ENCODE data around the gene LPIN1.

Gene LPIN1

DNA sequence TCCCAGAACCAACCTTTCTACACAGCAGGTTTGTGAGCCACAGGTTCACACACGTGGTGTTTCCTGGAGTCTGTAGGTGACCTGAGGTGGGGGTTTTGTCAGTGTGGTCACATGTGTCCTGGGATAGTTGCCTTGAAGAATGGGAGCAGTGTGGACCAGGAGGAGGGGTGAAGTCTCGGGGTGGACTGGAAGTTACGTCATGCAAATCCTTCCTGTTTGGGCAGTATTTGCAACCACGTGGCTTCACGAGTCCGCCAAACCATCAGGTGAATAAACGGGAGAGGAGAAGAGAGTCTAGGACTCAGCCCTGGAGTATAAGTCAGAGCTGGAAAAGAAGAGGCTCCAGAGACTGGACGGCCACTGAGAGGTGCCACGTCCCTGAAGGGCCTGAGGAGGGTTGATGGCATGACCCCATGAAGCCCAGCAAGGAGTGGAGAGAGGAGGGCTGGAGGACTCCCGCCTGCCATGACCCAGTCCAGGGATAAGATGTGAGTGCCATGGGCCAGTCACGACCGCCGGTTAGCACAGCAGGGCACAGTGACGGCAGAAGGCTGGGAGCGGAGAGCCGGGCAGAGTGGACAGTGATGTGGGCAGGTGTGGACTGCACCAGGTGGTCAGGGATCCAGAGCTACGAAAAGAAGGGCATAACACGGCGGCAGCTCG, 16.5 kb downstream of the LPIN1 start:
- DNase-seq = no peak

DNA sequence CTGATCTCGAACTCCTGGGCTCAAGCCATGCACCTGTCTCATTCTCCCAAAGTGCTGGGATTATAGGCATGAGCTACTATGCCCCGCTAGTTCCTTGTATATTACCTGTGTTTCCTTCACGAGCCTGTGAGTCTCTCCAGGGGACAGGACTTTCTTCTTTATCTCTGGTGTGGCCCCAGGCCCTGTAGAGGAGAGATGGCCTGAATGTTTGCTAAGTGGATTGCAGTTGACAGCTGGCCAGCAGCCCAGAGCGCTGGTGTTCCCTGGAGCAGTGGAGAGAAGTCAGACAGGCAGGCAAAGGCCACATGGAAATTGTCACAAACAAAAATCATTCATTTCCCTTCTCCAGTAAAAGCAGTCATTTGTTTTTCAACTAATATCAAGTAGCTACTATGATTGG, 17.9 kb downstream of the LPIN1 start:
- DNase-seq = no peak

DNA sequence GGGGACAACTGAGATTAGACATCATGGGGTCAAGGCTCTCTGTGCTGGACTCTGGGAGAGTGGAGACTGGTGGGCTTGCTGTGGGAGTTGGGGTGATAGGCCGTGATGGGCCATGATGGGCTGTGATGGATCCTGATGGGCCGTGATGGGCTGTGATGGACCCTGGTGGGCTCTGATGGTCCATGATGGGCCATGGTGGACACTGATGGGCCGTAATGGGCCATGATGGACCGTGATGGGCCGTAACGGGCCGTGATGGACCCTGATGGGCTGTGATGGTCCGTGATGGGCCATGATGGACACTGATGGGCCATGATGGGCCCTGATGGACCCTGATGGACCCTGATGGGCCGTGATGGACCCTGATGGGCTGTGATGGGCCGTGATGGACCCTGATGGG, 18.5 kb downstream of the LPIN1 start:
- no peak for DNase-seq

DNA sequence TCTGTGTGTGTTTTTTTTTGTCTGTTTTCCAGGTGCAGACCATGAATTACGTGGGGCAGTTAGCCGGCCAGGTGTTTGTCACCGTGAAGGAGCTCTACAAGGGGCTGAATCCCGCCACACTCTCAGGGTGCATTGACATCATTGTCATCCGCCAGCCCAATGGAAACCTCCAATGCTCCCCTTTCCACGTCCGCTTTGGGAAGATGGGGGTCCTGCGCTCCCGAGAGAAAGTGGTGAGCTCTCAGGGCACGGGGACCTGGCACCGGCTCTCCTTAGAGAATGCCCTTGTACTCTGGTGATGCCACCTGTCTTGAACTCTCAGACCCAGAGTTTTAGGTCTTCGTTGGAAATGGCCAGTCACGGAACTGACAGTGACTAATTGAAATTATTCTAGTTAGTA, 19.1 kb downstream of the LPIN1 start:
- DNase-seq = no peak

DNA sequence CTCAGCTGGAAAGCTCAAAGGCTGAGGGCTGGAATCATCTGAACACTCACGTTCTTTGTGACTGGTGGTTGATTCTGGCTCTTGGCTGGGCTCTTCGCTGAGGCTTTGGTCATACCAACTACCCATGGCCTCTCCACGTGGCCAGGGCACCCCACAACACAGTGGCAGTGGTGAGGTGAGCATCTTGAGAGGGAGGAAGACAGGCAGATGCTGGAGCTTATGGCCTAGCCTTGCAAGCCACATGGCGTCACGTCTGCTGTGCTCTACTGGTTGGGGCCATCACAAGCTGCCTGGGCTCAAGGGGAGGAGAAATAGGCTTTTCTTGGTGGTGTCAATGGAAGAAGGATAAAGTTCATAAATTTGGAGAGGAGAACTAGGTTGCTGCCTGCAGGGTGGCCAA, 19.6 kb downstream of the LPIN1 start:
- no peak for DNase-seq

DNA sequence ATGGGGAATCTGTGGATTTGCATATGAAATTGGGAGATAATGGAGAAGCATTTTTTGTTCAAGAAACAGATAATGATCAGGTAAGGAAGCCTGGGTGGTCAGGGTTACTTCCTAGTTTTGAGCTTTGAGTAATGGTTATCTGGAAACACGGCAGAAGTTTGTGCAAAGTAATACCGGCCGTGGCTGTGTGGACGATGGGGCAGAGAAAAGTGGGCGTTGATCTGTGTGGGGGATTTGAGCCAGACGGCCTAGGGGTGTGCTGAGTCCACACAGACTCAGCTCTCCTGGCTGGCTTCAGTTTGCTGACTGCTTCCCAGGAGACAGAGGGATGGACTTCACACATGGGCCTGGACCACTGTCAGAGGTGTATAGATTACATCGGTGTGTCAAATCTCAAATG, 21.3 kb downstream of the LPIN1 start:
- no peak for DNase-seq

DNA sequence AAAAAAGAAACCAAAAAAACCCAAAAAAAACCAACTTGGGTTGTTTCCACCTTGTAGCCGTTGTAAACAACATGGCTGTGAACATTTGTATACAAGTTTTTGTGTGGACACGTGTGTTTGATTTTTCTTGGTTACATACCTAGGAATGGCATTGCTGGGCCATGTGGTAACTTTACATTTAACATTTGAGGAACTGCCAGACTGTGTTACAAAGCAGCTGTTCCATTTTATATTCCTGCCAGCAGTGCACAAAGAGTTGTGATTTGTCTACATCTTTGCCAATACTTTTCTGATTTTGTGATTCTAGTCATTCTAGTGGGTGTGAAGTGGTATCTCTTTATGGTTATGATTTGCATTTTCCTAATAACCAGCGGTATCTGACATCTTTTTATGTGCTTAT, 22.5 kb downstream of the LPIN1 start:
- no peak for DNase-seq

DNA sequence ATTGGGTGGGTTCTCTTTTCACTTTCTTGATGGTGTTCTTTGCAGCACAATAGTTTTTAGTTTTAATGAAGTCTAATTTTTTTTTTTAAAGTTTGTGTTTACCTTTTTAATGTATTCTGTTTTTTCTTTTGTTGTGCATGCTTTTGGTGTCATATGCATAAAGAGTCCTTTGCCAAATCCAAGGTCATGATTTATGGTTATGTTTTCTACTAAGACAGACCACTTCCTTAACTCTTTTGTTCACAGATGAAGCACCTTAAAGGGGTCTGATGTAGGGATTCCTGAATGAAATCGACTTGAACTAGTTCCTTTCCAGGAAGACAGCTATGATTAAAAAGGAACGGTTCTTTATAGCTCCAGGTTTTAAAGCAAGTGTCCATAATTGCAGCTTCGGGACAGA, 23.1 kb downstream of the LPIN1 start:
- no peak for DNase-seq

DNA sequence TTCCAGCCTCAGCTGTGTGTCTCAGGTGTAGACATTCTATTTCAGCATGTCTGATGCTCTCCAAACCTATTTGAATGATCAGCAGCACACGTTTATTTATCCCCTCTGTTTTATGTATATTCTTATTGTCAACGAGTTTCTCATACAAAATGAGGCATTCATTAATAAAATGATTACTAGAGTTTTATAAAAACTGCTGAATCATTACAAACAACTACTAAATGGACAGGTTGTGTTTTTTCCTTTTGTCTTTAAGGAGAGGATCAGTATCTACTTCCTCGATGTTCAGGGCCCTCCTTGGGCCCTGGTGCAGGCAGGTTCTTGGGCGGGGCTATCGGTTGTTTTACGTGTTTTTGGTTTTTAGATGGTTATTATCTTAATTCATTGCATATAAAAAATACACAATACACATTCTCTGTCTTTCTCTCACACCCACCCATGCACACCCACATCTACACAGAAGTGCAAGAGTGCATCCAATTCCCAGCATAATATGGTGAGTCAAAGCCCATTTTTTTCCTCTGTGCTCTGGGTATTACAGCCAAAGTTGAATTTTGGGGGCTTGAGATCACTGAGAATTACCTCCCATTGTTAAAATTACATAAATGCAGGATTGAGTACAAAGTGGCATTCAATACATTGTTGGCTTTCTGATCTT, 24.2 kb downstream of the LPIN1 start:
- no peak for DNase-seq

DNA sequence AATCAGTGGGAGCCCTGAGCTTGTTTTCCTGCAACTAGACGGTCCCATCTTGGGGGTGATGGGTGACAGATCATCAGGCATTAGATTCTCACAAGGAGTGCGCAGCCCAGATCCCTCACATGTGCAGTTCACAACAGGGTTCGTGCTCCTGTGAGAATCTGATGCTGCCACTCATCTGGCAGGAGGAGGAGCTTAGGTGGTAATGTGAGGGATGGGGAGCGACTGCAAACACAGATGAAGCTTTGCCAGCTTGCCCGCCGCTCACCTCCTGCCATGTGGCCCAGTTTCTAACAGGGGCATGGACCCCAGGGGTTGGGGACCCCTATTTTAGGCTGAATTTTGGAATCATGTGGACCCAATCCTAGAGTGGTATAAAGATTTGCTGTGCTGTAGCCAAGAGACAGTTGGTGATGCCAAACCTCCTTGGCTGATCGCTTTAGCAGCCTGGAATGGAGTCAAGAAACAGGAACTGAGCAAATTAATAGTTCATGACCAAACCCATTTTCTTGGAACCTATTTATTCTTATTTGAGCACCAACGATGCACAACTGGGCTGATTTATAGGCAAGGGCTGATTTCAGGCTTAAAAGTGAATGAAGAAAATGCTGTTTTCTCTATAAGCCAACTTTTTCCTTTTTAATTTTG, 25.7 kb downstream of the LPIN1 start:
- no peak for DNase-seq

DNA sequence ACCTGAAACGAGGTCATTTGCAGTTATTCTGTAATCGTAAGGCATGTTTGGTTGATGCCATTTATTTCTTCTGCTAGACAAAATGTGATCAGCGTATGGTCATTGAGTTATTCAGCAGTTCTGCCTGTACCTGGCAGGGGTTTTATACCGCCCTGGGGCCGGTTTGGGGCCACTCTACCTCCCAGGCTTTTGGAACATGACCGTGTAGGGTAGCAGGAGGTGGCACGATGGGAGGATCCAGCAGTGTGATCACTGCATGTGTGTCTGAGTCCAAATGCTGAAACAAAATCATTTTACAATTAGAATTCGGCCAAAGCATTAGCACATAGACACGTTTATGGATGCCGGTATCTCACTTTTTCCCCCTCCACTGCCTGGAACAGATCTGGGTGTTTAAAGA, 26.7 kb downstream of the LPIN1 start:
- no peak for DNase-seq

DNA sequence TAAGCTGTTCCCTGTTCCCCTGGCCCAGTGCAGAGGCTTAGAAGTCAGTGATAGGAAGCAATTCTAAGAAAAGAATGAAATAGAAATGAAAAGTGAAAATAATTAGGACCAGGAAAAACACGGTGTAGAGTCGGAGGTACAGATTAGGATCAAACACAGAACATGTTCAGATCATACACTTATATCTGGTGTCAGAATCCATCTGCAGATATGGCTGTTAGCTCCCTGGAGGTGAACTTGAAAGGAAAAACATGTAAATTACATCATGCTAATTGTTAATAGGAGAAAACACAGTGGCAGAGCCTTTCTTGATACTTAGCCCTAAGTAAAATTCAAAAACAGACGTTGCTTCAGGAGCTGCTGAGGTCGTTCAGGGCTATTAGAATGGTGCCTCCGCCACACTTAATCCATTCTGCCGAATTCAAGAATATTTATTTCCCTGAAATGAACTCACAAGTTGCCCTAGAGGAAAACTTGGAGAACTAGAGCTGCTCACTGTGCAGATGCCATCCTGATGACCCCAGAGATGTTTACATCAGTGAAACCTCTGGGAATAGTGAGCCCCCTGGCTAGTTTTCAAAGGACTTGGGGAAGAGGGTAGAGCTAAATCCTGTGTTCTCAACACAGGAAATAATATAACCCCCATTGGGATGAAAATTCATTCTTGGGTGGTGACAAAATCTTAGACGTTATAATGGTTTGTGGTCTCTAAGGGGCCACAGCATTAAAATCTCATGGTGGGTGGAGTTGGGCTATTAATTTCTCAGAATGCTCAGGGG, 27.5 kb downstream of the LPIN1 start:
- no peak for DNase-seq

DNA sequence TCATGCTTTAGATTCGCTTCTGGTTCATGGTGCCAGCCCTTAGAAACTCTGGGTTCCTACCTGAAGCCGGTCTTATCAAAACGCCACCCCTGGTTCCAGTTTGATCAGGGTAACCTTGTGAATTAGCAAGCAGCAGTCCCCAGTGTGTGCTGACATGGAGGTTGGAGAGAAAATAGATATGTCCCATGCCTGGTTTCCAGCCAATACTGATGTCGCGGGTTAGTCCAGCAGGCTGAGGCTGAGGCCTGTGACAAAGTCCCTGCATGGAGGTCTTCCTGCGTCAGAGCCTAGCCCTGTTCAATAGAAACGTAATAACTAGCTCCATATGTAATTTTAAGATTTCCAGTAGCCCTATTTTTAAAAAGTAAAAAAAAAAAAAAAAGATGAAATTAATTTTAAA, 28.2 kb downstream of the LPIN1 start:
- DNase-seq = no peak

DNA sequence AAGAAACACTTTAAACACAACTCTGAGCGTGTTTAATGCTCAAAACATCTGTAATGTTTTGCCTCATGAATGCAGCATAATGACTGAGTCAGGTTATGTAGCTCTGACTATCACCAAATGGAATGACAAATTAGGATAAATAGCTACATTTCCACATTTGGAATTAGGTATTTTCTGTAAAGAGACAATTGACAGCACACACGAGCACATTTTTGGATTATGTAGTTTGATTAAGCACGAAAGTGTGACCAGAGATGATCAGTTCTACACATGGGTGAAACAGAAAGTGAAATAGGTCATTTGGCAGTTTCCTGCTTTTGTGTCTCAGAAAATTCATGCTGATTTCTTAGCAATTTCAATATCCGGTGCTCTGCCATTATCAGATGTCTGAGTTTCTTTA, 29.0 kb downstream of the LPIN1 start:
- no peak for DNase-seq

DNA sequence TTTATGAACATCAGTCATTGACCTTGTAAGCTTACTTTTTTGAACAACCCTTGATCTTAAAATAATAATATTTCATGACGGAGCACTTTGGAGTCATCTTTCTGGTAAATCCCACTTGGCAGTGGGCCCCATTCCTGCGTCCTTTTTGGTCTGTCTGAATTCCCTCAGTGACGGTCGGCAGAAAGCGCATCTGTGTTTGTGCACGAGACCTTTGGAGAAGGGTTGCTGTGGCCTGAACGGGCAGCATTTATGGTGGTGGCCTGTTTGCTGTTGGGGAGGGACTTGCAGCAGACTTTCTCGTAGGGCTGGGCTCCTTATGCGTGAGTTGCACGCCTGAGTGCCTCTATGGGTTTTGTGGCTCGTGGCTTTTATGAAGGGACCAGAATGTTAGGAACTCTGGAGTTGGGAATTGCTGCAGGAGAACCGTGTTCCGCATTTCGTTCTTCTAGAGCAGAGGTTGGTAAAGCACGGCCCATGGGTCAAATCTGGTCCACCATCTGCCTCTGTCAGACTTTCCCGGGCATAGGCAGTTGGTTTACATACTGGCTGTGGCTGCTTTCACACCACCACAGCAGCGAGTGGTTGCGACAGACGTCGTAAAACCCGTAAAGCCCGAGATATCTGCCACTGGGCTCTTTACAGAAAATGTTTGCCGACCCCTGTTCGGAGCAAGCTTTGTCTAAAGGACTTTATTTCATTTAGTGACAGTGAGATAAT, 30.8 kb downstream of the LPIN1 start:
- DNase-seq = no peak

DNA sequence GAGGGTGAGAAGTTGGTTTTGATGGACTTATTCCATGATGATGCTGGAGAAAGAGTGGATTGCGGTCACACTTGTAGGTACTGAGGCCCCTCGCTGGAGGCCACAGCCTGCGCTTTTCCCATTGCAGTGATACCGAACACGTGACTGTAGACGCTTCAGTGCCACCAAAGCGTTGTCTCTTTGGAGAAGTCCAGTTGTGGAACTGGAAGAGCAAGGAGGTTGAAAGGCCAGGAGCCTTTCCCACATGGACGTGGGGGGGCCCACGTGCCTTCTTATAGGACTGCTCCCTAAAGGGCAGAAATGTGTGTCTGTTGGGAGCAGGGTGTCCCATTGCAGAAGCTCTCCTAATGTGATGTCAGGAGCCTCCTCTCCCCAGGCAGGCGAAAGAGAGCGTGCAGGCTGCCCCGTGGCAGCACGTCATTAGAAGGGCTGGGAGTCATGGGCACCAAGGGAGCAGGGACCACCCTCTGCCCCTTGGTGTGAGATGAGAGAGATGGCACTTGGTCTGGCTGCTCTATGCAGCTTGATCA, 31.5 kb downstream of the LPIN1 start:
- no peak for DNase-seq

DNA sequence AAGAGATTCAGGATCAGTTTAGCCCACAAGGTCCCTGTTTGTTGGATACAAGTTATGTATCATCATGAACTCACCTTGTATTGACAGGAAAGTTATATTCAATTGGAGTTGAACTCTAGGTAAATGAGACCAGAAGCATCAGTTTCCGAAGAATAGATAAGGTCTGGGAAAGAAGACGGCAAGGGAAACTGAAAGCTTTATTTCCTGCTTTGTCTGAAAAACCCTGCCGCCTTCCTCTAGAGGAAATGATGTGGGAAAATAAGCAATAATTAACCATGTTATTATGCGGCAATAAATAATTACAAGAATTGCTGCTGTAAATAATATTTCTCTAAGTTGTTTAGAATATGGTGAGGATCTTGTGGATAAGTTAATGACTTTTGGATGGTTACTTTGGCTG, 32.0 kb downstream of the LPIN1 start:
- DNase-seq = no peak

DNA sequence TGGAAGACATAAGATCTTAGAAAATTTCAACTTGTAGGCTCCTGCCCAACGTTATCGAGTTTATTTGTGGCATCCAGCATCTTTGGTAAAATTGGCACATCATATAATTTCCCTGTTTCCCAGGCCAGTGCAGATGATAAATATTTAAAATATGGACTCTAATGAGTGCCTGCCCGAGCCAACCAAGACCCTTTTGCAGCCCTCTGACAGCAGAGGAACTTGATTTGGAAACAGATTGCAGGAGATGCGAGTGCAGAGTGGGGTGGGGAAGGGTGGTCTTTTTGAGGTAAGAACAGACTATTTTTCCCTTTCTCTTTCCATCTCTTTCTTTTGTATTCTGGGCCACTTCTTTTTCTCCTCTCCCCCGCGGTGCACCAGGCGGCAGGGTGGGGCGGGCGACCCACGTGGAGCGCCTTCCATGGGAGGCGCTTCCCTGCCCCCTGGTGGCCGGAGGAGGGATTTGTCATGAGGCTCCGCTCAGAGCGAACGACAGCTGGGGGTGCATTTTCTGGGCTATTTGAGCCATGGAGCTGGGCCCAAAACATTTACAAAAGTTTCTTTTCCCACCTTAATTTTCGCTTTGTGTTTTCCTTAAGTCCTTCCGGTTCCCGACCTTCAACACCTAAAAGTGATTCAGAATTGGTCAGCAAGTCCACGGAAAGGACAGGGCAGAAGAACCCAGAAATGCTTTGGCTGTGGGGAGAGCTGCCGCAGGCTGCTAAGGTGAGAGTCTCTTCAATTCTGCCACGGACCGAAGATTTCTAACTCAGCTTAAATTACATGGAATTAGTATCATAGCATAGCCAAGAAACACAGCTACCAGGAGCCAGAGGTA, 32.7 kb downstream of the LPIN1 start:
- peak; percentile 76 for DNase-seq

DNA sequence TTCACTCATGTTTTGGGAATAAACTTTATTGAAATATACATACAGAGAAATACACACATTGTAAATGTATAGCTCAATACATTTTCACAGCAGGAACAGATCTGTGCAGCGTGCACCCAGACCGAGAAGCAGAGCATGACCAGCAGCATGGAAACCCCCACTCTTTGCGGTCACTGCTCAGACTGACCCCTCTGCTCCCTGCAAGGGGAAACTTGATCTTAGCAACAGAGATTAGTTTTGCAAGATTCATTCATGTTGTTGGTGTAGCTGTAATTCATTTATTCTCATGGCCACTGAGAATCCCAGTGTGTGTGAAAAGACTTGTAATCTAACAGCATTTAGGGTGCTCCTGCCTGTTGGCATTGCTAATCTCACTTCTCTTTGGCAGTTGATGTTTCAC, 35.2 kb downstream of the LPIN1 start:
- no peak for DNase-seq

DNA sequence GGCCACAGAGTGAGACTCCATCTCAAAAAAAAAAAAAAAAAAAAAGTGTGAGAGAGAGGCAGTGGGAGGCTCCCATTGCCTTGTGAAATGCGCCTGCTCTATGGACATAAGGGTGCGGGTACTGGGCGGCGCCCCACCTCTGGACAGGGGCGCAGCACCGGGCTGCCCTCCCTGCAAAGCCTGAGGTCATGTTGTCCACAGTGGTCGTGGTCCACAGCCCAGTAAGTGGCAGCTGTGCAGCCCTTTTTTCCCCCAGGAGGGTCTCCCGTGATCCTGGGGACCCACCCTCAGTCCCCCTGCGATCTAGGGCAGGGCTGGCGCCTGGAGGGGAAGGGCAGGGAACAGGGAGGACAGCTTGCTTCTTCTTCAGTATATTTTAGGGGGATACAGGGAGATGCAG, 37.8 kb downstream of the LPIN1 start:
- DNase-seq = no peak

DNA sequence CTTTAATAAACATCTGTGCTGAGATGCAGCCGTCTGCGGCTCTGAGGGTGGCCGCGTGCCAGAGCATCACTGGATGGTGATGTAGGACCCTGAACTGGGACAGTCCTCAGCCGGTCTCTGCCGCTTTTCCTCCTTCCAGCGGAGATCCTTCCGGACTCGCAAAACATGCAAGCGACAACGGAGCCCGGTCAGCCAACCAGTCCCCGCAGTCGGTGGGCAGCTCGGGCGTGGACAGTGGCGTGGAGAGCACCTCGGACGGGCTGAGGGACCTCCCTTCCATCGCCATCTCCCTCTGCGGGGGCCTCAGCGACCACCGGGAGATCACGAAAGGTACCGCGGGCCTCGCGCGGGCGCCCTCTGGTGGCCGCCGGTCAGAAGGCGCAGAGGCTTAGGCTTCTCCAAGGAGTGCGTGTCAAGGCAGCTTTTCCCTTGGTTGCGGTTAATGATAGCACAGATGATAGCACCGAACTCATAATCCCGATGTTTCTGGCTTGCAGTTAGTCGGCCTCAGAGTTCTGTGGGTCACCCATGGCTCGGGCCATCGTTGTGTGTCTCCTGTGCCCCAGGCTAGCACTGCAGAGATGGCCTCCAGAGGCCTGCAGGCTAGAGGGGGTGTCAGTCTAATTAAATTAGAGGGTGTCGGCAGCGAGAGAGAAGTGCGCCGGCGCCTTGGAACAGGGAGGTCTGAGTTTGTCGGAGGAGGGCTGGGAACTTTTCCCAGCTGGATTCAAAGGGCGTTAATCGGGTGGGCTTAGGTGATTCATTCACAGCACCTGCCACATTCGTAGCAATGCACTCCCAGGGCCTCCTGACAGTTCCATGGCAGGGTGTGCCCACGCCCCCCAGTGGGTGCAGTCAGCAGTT, 38.5 kb downstream of the LPIN1 start:
- peak; percentile 12 for DNase-seq

All from CD4-positive, alpha-beta T cell treated with Interferon gamma for 1 hour (primary cell).